Stimulated activated naive CD8-positive, alpha-beta T cell treated with anti-CD3 and anti-CD28 coated beads, Interleukin-15, Interleukin-2, amounts not matched to agents 100 U/mL and 50 U/mL, for 24 hours (primary cell): ENCODE measurements around the gene UBE2S.
"Not testable (repeated sequence)": the region's sequence is repeated elsewhere in the genome, so short reads cannot be mapped to it uniquely, and the experiment has no call there.

Experiments
- ATAC-seq: fragments of 150-1000 bp; cut with Tn5 transposase; one replicate; pipeline ENCODE4 v1.10.0; 2021
- DNase-seq: peaks from one replicate; pipeline ENCODE4 v3.0.0; 2021

UBE2S gene

DNA sequence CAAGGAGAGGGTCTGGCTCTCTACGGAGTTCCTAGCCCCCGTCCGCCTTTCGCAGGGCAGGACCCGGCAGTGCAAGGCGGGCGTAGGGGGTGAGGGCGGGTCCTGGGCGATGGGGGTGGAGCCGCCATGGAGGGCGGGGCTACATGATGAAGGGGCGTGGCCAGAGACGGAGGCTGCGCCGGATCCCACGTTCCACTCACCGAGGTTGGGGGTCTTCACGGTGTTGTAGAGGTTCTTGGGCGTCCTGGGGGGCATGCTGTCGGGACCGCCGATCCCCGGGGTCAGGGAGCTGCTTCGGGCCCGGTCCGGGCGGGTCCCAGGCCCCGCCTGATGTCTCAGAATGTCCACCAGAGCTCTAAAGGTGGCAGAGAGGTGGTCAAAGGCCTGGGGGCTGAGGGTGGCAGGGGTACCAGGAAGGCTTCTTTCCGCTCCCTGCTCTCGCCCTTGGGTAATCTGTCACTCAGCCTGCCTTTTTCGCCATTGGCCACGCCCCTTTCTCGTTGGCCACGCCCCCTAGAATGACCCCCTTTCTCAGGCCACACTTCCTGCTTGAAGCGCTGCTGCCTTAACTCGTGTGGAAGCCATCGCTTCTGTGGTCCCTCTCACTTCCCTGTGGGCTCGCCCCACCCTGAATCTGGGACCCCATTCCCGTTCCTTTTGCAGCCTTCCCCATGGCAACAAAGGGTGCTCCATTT is 33.0 kb upstream of the UBE2S start:
- ATAC-seq: no peak
- DNase-seq: peak; percentile 47

DNA sequence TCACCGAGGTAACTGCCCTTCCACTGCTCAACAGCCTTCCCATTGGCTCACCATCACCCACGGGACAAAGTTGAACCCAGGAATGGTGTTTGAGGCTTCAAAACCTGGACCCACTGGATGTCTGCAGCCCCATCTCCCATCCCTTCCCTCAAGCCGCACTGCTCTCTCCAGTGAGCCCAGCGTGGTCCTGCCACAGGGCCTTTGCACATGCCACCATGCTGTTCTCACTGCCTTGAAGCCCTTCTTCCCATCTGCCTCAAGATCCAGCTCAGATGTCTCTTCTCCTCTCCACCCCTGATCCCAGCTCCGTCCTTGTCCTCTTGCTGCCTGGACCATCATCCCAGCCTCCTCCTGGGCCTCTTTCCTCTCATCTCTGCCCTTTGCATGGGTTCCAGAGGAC is 31.5 kb upstream of the UBE2S start:
- ATAC-seq (no peak), DNase-seq (no peak)

DNA sequence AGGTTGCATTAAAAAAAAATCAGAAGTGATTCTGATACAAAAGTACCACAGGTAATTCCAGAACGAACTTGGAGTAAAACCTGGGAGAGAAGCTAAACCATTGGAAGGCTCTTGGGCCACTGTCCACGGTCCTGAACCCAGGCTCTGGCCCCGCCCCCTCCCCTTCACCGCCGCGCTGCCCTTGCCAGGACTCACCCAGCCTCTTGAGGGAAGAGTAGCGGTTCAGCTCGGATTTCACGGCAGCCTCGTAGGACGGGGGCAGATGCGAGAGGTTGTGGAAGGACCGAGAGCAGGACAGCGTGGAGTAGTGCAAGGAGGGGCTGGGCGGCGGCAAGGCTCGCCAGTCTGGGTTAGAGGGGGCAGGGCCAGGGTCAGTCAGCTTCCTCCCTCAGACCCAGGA is 29.8 kb upstream of the UBE2S start:
- DNase-seq (peak; percentile 45), ATAC-seq (peak; percentile 14)

DNA sequence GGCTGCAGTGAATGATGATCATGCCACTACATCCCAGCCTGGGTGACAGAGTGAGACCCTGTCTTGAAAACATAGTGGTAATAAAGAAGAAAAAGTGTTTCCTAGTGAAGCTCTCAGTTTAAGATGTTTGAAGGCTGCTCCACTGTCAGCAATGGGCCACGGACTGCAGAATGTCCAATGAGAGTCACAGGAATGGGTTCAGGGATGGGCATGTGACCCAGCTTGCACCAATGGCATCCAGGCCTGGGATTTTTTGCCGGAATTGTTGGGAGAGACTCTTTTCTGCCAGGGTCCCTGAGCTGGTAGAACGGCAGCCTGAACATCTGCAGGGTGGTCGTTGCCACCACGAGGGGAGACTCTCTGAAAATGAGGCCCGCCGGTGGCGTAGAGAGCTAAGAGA is 29.3 kb upstream of the UBE2S start:
- DNase-seq (no peak), ATAC-seq (no peak)

DNA sequence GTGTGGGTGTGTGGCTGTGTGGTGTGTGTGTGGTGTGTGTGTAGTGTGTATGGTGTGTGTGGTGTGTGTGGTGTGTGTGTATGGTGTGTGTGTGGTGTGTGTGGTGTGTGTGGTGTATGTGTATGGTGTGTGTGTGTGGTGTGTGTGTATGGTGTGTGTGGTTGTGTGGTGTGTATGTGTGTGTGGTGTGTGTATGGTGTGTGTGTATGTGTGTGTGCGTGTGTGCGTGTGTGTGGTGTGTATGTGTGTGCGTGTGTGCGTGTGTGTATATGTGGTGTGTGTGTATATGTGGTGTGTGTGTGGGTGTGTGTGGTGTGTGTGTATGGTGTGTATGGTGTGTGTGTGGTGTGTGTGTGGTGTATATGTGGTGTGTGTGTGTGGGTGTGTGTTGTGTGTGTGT is 27.4 kb upstream of the UBE2S start:
- no peak for ATAC-seq
- DNase-seq: no peak

DNA sequence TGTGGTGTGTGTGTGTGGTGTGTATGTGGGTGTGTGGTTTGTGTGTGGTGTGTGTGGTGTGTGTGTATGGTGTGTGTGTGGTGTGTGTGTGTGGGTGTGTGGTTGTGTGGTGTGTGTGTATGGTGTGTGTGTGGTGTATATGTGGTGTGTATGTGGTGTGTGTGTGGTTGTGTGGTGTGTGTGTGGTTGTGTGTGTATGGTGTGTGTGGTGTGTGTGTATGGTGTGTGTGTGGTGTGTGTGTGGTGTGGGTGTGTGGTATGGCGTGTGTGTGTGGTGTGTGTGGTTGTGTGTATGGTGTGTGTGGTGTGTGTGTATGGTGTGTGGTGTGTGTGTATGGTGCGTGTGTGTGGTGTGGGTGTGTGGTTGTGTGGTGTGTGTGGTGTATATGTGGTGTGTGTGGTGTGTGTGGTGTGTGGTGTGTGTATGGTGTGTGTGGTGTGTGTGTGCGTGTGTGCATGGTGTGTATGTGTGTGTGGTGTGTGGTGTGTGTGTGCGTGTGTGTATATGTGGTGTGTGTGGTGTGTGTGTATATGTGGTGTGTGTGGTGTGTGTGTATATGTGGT is 26.9 kb upstream of the UBE2S start:
- no peak for ATAC-seq
- no peak for DNase-seq

DNA sequence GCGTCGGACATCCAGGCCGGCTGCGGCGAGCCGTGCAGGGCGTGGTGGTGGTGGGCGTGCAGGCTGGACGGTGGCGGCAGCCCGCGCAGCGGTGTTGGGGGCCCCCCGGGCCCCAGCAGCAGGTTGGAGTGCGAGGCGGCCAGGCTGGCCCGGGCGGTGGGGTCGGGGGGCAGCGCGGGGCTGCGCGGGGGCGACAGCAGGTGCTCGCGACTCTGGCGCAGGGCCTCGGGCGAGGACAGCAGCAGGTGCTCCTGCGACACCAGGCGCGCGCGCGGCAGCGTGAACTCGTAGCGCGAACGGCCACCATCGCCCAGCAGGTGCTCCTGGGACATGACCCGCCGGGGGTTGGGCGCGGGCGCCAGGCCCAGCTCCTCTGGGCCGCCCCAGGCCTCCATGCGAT is 25.7 kb upstream of the UBE2S start:
- no peak for ATAC-seq
- no peak for DNase-seq

DNA sequence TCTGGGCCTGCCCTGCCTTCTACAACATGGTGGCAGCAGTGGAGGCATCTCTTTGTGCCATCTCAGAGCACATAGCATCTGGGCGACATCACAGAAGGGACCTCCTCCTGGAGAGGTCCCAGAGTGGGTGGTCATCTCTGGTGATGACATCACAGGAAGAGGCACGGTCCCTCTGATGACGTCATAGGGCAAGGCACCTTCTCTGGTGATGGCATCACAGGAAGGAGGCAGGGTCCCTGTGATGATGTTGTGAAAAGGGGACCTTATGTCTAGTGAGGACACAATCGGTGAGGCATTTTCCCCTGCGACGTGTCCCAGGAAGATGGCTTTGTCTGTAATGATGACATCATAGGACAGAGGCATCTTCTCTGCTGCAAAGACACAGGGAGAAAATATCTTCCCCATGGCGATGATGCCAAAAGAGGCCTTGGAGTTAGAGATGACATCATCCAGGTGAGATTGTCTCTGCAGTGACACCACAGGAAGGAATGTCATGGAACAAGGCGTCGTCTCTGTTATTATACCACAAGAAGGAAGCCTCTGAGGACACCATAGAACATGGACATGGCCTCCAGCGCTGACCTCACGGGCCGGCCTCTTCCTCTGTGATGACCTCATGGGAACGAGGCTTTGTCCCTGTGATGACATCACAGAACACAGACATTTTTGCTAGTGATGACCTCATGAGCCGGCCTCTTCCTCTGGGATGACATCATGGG is 24.8 kb upstream of the UBE2S start:
- ATAC-seq (peak; percentile 14), DNase-seq (no peak)

DNA sequence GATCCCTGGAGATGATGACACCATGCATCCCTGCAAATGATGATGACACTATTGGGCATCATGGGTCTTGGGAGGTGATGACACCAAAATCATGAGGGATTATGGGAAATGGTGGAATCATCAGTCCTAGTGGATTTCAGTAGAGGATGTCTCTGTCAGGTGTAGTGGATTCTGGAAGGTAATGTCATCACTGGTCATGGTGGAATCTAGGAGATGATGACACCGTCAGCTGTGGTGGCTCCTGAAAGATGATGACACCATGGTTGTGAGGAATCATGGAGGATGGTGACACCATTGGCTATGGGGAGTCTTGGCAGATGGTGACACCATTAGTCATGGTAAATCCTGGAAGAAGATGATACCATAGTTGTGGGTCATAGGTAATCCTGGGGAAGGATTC is 23.6 kb upstream of the UBE2S start:
- ATAC-seq (no peak), DNase-seq (no peak)

DNA sequence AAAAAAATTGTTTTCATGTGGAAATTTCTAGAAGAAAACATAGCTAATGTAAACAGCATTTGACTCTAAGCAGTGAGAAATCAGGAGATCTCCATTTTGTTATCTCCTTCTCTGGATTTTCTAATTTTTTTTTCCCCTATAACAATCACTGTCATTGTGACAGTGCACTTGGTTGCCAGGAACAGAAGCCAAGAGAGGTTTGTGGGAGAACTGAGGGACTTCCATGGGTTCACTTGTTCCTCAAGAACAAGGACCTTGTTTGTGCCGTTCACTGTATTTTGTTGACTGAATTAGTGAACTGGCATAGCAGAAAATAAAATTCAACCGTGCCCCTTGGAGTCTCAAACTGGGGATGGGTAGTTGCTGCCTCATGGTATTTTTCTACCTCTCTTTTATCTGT is 18.5 kb upstream of the UBE2S start:
- ATAC-seq: no peak

DNA sequence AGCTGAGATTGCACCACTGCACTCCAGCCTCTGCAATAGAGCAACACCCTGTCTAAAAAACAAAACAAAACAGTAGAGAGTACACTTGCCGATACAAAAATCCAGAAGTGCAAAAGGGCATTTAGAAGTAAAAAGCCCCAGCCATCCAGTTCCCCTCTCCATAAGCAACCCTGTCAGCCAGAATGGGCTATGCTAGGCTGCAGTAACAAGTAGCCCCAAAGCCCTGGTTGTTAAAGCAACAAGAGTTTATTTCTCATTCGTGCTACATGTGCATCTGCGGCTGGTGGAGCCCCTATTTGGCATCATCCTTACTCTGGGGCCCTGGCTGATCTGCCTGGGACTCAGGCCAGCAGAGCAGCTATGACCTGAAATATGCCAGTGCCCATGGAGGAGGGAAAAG is 16.9 kb upstream of the UBE2S start:
- DNase-seq: no peak
- ATAC-seq: no peak

More for the DNA sequence above, 18.5 kb upstream of the UBE2S start:
- no peak for DNase-seq

DNA sequence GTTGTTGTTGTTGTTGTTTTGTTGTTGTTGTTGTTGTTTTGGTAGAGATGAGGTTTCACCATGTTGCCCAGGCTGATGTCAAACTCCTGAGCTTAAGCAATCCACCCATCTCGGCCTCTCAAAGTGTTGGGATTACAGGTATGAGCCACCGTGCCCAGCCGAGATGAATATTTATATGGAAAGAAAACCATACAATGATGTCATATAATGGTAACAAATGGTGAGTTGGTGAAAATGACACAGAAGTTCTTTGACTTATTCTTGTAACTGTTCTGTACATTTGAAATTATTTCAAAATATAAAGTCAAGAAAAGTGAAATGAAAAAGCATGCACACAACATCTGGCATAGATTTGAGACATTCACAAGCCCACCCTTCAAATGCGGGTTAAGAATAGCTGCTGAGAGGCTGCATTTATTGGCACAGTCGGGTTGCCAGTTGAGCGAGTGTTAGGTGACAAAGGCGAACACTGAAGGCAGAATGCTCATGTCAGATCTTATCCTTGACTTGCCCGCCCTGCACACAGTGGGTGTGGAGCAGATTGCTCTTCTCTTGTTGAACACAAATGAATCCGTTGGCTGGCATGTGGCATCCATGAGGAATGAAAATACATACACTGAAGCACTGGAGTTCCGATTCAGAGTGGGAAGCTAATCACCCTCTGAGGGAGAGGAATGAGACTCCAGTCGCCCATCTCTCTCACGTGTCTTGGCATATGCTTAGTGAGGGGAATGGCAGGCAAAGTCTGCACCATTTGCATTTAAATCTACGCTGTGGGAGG is 15.8 kb upstream of the UBE2S start:
- no peak for DNase-seq
- ATAC-seq: no peak

DNA sequence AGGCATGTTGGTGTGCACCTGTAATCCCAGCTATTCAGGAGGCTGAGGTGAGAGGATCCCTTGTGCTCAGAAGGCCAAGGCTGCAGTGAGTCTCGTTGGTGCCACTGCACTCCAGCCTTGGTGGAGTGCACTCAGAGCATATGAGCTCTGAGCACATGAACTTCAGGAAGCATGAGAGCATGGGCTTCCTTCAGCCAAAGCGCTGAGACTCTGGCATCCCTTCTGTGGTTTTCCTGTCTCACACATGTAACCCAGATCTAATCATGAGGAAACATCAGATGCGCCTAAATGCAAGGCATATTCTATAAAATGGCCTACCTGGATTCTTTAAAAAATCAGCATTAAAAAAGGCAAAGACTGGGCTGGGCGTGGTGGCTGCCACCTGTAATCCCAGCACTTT is 13.7 kb upstream of the UBE2S start:
- ATAC-seq, DNase-seq: not testable (repeated sequence)

DNA sequence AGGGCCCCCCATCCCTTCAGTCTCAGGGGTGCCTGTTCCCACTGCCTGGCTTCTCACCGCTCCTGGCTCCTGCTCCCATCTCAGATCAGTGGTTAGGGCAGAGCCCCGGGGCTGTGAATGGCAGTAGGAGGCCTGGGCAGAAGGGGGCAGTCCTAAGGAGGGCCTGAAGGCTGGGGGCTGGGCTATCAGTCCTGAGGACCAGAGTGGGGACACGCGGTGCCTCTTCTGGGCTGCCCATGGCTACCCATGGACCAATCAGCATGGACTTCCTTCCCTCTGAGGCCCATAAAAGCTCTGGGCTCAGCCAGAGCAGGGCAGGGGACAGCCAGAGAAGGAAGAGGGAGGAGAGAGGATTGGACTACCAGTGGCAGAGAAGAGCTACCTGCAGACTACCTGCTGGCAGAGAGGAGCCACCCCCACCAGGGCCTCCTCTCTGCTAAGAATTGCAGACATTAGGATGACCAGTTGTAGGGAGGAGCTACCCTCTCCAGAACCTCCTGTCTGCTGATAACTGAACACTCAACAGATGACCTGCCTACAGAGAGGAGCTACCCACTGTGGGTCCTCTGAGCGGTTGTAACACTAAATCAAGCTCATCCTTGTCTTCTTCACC is 12.1 kb upstream of the UBE2S start:
- DNase-seq (no peak), ATAC-seq (no peak)

DNA sequence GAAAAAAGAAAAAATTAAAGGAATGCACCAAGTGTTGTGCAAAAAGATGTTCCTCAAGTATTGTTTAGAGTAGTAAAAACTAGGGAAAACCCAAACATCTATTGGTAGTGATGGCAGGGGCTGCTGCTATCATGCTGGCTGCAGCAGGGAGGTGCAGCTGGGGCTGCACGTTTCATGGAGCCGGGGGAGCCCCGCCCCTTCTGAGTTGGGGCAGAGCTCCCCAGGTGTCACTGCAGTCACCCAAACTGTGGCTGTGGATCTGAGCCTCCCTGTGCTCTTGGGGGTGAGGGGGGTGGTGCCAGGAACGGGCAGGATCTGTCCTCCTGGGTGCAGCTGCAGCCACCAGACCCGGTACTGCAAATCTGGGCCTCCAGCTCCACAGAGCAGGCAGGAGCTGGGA is 11.5 kb upstream of the UBE2S start:
- no peak for ATAC-seq
- DNase-seq: no peak

DNA sequence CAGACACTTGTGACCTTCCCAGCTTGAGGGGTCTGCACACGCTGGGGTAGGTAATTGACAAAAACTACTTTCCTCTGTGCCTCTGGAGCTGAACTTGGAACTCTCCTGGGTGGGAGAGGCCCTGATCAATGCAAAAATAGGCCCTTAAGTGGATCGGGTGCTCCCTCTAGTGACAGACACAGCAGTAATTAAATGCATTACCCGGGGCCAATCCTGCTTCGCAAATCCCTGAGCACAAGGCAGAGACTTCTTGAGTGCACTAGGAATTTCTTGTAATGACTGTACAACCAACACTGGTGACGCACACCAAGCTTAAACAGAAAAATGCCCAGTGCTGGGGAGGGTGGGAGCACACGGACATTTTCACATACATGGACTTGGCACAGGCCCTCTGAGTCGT is 10.6 kb upstream of the UBE2S start:
- peak; percentile 58 for DNase-seq
- peak; percentile 65 for ATAC-seq

DNA sequence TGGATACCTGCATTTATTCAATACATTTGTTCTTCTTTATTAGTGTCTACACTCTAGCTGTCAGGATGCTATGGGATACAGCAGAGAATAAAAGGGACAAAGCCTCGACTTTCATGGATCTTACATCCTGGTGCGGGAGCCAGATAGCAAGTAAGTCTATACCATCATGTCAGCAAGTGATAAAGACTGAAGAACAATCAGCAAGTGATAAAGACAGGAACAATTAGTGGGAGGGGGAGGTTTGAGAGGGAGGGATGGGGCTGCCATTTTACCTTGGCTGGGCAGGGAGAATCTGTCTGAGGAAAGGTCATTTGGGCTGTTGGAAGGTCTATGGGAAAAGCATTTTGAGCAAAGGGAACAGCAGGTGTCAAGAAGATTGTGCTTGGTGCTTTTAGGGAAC is 2.6 kb upstream of the UBE2S start:
- DNase-seq: no peak
- no peak for ATAC-seq

DNA sequence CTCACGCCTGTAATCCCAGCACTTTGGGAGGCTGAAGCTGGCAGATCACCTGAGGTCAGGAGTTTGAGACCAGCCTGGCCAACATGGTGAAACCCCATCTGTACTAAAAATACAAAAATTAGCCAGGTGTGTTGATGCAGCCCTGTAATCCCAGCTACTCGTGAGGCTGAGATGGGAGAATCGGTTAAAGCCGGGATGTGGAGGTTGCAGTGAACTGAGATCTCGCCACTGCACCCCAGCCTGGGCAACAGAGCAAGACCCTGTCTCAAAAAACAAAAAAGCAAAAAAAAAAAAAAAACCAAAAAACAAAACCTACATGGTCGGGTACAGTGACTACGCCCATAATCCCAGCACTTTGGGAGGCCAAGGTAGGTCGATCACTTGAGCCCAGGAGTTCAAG is 1.6 kb upstream of the UBE2S start:
- not testable (repeated sequence) for DNase-seq, ATAC-seq

DNA sequence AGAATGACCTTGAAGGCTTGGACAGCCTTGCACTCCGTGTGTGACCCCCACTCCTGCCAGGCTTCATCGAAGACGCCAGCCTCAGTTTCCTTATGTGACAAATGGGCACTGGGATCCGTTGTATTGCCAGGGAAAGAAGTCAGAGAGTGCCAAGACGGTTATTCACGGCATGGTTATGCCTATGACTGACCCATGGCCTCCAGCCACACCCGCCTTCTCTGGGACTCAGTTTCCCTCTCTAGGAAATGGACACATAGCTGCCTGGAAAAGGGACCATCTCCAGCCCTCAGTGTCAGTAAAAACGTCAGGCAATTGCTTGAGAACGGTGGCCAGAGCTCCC is 915 bp upstream of the UBE2S start:
- ATAC-seq (no peak), DNase-seq (no peak)

DNA sequence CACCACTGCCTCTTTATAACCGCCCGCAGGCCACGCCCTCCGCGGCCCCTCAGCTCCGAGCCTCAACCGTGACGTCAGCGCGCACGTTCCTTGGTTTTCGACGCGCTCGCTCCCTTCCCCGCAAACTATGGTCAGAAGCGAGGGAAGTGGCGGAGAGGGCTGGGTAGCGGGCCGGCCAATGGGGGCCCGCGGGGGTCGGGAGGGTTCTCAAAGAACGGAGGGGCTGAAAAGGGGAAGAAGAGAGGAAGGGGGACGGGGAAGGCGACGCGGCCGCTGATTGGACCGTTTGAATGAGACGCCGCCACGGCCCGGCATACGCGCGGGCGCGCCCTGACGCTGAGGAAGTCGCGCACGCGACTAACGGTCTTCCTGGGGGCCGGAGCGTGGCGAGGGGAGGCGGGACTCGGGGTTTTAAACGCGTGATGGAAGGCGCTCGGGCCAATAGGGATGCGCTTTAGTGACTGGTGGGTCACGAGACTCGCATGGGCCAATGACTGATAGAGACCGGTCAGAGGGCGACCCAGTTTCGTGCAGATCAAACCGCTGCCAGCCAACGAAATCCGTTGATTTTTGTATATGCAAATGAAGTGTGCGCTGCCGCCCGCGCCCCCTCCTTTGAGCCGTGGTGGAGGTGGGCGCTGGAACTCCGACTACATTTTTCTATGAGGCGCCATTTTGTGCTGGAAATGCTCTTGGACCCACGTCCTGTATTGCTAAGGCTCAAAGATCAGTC is 378 bp upstream of the UBE2S start:
- DNase-seq: peak; percentile 95
- peak; percentile 96 for ATAC-seq

DNA sequence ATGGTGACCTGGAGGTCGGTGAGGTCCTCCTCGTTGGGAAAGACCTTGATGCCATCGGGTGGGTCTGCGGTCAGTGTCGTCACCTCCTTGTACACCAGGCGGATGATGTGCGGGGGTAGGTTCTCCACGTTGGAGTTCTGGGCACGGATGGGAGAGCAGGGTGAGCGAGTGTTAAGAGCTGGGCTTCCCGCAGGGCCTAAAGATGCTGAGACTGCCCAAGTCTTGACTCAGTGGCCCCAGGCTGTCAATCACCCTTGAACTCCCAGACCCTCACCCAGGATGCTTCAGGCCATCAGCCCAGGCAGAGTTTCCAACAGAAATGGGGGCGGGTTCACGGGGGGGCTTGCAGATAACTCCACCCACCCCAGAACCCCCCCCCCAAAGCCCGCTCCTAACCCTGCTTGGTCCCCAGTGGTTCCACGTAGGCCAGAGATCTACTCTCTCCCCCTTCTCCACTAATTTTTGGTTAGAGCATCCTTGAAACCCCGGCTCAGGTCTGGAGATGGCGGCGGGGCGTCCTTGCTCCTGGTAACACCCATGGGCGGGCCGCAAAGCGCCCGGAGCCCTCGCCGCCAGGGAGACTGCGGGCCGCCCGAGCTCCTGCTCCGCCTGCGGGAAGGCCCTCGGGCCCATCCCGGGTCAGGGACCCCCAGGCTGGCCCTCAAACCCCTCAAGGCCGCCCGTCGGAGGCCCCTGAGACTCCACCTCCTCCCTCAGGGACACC is 600 bp downstream of the UBE2S start:
- ATAC-seq: no peak

More for the DNA sequence above, 600 bp downstream of the UBE2S start:
- DNase-seq: peak; percentile 42
